Right lobe of liver (tissue), 4 donors: ENCODE data around the gene SYPL2.

Source experiments
- POLR2A ChIP-seq: fragments of 450-650 bp; IDR thresholded peaks from one replicate; pipeline ENCODE4 v1.6.1; 2017; ENCODE audit warnings: antibody characterized with exemption, mild to moderate bottlenecking
- TF ChIP-seq, protein P1 (sequence below), 4 donors: fragments of 200-600 bp in 3 of 4; fragments of 450-650 bp in 1 of 4; IDR thresholded peaks; one replicate each; pipeline versions ENCODE4 v1.5.1 to v1.8.0; 2016 to 2022; ENCODE audit warnings: antibody characterized with exemption in 4 of 4, mild to moderate bottlenecking in 2 of 4
- donor health status: DM: no; HTN: no; CAD: no.
- donor health status: DM: no; HTN: no; CAD: no.
- donor health status: DM: no; HTN: yes; CAD: no.

DNA sequence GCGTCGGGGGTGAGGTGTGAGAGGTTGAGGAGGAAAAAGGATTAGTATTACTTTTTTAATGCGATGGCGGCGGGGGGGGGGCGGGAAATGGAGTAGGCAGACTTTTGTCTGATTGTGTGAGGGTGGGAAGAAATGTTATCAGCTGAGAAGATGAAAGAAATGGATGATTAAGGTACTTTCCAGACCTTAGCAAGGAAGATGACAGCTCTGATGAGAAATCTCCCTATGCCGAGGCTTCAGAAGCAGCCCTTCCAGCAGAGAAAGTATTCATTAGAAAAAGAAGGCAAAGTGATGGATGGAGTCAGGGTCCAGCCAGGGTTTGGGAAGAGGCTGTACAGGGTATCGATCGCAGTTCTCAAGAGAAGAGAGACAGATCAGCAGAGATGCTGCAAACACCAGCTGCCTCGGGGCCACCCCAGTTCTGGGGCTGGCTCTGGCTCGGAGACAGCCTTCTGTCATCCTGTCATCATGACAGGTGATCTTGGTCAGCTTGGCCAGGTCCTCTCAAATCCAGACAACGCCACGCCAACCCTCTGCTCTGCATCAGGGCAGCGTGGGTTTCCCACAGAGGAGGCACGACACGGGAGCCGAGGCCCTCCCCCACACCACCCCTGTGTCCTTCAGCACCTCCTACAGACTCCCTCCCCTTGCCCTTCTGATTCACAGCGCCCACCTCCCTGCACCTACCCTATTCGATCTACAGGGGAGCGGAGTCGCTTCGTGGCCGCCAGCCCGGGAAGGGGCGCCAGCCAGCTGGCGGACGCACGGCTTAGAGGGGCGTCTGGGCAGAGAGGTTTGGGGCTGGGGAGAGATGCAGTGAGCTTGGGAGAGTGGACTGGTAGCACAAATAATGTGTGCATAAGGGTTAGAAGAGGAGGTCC lies 16.7 kb downstream of the SYPL2 start:
- TF ChIP-seq, protein P1, sequence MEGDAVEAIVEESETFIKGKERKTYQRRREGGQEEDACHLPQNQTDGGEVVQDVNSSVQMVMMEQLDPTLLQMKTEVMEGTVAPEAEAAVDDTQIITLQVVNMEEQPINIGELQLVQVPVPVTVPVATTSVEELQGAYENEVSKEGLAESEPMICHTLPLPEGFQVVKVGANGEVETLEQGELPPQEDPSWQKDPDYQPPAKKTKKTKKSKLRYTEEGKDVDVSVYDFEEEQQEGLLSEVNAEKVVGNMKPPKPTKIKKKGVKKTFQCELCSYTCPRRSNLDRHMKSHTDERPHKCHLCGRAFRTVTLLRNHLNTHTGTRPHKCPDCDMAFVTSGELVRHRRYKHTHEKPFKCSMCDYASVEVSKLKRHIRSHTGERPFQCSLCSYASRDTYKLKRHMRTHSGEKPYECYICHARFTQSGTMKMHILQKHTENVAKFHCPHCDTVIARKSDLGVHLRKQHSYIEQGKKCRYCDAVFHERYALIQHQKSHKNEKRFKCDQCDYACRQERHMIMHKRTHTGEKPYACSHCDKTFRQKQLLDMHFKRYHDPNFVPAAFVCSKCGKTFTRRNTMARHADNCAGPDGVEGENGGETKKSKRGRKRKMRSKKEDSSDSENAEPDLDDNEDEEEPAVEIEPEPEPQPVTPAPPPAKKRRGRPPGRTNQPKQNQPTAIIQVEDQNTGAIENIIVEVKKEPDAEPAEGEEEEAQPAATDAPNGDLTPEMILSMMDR (IDR thresholded peaks at IDR 0.05): no peak
- TF ChIP-seq POLR2A: no peak
